Measurements from ENCODE around the gene ENOX2.
A peak's percentile ranks its signal among the peaks of the same experiment; 100 is the strongest.

Gene ENOX2

GRCh38 chrX:130702867-130703707, 199.9 kb downstream of the ENOX2 start:
- peaks cover 21% of the 10 kb centered on the region for H3K4me1 ChIP-seq (ENCODE audit: control insufficient read depth, insufficient read depth, low read length, unreplicated experiment)
- H3K4me3 ChIP-seq (ENCODE audit: low read depth, low read length): no peak overlapping the region
- H3K27me3 ChIP-seq (ENCODE audit: insufficient read depth, low read length): no peaks in the 10 kb centered on the region
- H3K79me2 ChIP-seq (ENCODE audit: control insufficient read depth, insufficient read depth, low read length, unreplicated experiment): no peaks in the 10 kb centered on the region
- no peaks in the 10 kb centered on the region for H3K36me3 ChIP-seq (ENCODE audit: insufficient read depth, low read length)
- H3K27ac ChIP-seq (ENCODE audit: low read depth, low read length): no peak overlapping the region
- H2AFZ ChIP-seq (ENCODE audit: low read length, unreplicated experiment): peak overlapping the region; percentile 85

- peaks cover 21% of the 10 kb centered on the region for H3K4me1 ChIP-seq (ENCODE audit: control insufficient read depth, insufficient read depth, low read length, unreplicated experiment)
- H3K4me3 ChIP-seq (ENCODE audit: low read depth, low read length): no peak overlapping the region
- no peak overlapping the region for H3K27ac ChIP-seq (ENCODE audit: low read depth, low read length)
- H2AFZ ChIP-seq (ENCODE audit: low read length, unreplicated experiment): no peak overlapping the region
- H3K27me3 ChIP-seq (ENCODE audit: insufficient read depth, low read length): no peaks in the 10 kb centered on the region
- H3K79me2 ChIP-seq (ENCODE audit: control insufficient read depth, insufficient read depth, low read length, unreplicated experiment): no peaks in the 10 kb centered on the region
- H3K36me3 ChIP-seq (ENCODE audit: insufficient read depth, low read length): no peaks in the 10 kb centered on the region
These were observed 202.4 kb downstream of the ENOX2 start for GRCh38 chrX:130700629-130701028.

GRCh38 chrX:130699618-130700017, 203.4 kb downstream of the ENOX2 start:
- Histone ChIP-seq H3K79me2 (ENCODE audit: control insufficient read depth, insufficient read depth, low read length, unreplicated experiment) (no peaks in the 10 kb centered on the region), H3K27ac (ENCODE audit: low read depth, low read length) (no peak overlapping the region), H2AFZ (ENCODE audit: low read length, unreplicated experiment) (no peak overlapping the region), H3K4me3 (ENCODE audit: low read depth, low read length) (no peak overlapping the region), H3K36me3 (ENCODE audit: insufficient read depth, low read length) (no peaks in the 10 kb centered on the region), H3K27me3 (ENCODE audit: insufficient read depth, low read length) (no peaks in the 10 kb centered on the region), H3K4me1 (ENCODE audit: control insufficient read depth, insufficient read depth, low read length, unreplicated experiment) (peaks cover 16% of the 10 kb centered on the region)

- H3K4me3 ChIP-seq (ENCODE audit: low read depth, low read length): no peak overlapping the region
- H3K27ac ChIP-seq (ENCODE audit: low read depth, low read length): no peak overlapping the region
- H3K27me3 ChIP-seq (ENCODE audit: insufficient read depth, low read length): no peaks in the 10 kb centered on the region
- H3K4me1 ChIP-seq (ENCODE audit: control insufficient read depth, insufficient read depth, low read length, unreplicated experiment): no peaks in the 10 kb centered on the region
- no peak overlapping the region for H2AFZ ChIP-seq (ENCODE audit: low read length, unreplicated experiment)
- H3K79me2 ChIP-seq (ENCODE audit: control insufficient read depth, insufficient read depth, low read length, unreplicated experiment): no peaks in the 10 kb centered on the region
- H3K36me3 ChIP-seq (ENCODE audit: insufficient read depth, low read length): no peaks in the 10 kb centered on the region
These were observed 206.5 kb downstream of the ENOX2 start for GRCh38 chrX:130696542-130696941.

- no peak overlapping the region for H2AFZ ChIP-seq (ENCODE audit: low read length, unreplicated experiment)
- H3K4me1 ChIP-seq (ENCODE audit: control insufficient read depth, insufficient read depth, low read length, unreplicated experiment): no peaks in the 10 kb centered on the region
- no peaks in the 10 kb centered on the region for H3K36me3 ChIP-seq (ENCODE audit: insufficient read depth, low read length)
- no peak overlapping the region for H3K4me3 ChIP-seq (ENCODE audit: low read depth, low read length)
- H3K79me2 ChIP-seq (ENCODE audit: control insufficient read depth, insufficient read depth, low read length, unreplicated experiment): no peaks in the 10 kb centered on the region
- H3K27me3 ChIP-seq (ENCODE audit: insufficient read depth, low read length): no peaks in the 10 kb centered on the region
- no peak overlapping the region for H3K27ac ChIP-seq (ENCODE audit: low read depth, low read length)
These were observed 207.1 kb downstream of the ENOX2 start for GRCh38 chrX:130695931-130696330.

GRCh38 chrX:130694983-130695382, 208.0 kb downstream of the ENOX2 start:
- Histone ChIP-seq H2AFZ (ENCODE audit: low read length, unreplicated experiment) (no peak overlapping the region), H3K4me1 (ENCODE audit: control insufficient read depth, insufficient read depth, low read length, unreplicated experiment) (no peaks in the 10 kb centered on the region), H3K4me3 (ENCODE audit: low read depth, low read length) (no peak overlapping the region), H3K36me3 (ENCODE audit: insufficient read depth, low read length) (no peaks in the 10 kb centered on the region), H3K79me2 (ENCODE audit: control insufficient read depth, insufficient read depth, low read length, unreplicated experiment) (no peaks in the 10 kb centered on the region), H3K27me3 (ENCODE audit: insufficient read depth, low read length) (no peaks in the 10 kb centered on the region), H3K27ac (ENCODE audit: low read depth, low read length) (no peak overlapping the region)

- H3K79me2 ChIP-seq (ENCODE audit: control insufficient read depth, insufficient read depth, low read length, unreplicated experiment): no peaks in the 10 kb centered on the region
- no peaks in the 10 kb centered on the region for H3K4me1 ChIP-seq (ENCODE audit: control insufficient read depth, insufficient read depth, low read length, unreplicated experiment)
- no peak overlapping the region for H2AFZ ChIP-seq (ENCODE audit: low read length, unreplicated experiment)
- H3K36me3 ChIP-seq (ENCODE audit: insufficient read depth, low read length): no peaks in the 10 kb centered on the region
- no peak overlapping the region for H3K27ac ChIP-seq (ENCODE audit: low read depth, low read length)
- no peaks in the 10 kb centered on the region for H3K27me3 ChIP-seq (ENCODE audit: insufficient read depth, low read length)
- no peak overlapping the region for H3K4me3 ChIP-seq (ENCODE audit: low read depth, low read length)
These were observed 211.4 kb downstream of the ENOX2 start for GRCh38 chrX:130691576-130691975.

GRCh38 chrX:130688360-130688759, 214.6 kb downstream of the ENOX2 start:
- Histone ChIP-seq H3K27me3 (ENCODE audit: insufficient read depth, low read length) (no peaks in the 10 kb centered on the region), H2AFZ (ENCODE audit: low read length, unreplicated experiment) (no peak overlapping the region)

GRCh38 chrX:130682990-130683389, 220.0 kb downstream of the ENOX2 start:
- Histone ChIP-seq H3K36me3 (ENCODE audit: insufficient read depth, low read length) (no peaks in the 10 kb centered on the region), H3K4me3 (ENCODE audit: low read depth, low read length) (no peak overlapping the region), H2AFZ (ENCODE audit: low read length, unreplicated experiment) (no peak overlapping the region), H3K4me1 (ENCODE audit: control insufficient read depth, insufficient read depth, low read length, unreplicated experiment) (peaks cover 20% of the 10 kb centered on the region), H3K27ac (ENCODE audit: low read depth, low read length) (peak overlapping the region; percentile 53), H3K79me2 (ENCODE audit: control insufficient read depth, insufficient read depth, low read length, unreplicated experiment) (no peaks in the 10 kb centered on the region), H3K27me3 (ENCODE audit: insufficient read depth, low read length) (no peaks in the 10 kb centered on the region)

More at GRCh38 chrX:130688360-130688759, 214.6 kb downstream of the ENOX2 start:
- no peak overlapping the region for H3K4me3 ChIP-seq (ENCODE audit: low read depth, low read length)
- no peak overlapping the region for H3K27ac ChIP-seq (ENCODE audit: low read depth, low read length)
- H3K79me2 ChIP-seq (ENCODE audit: control insufficient read depth, insufficient read depth, low read length, unreplicated experiment): no peaks in the 10 kb centered on the region
- H3K4me1 ChIP-seq (ENCODE audit: control insufficient read depth, insufficient read depth, low read length, unreplicated experiment): peaks cover under 1% of the 10 kb centered on the region
- H3K36me3 ChIP-seq (ENCODE audit: insufficient read depth, low read length): no peaks in the 10 kb centered on the region

GRCh38 chrX:130680164-130681035, 222.6 kb downstream of the ENOX2 start:
- Histone ChIP-seq H3K27ac (ENCODE audit: low read depth, low read length) (peak overlapping the region; percentile 29; the same call in 1 of the 2 replicates), H3K4me1 (ENCODE audit: control insufficient read depth, insufficient read depth, low read length, unreplicated experiment) (peaks cover 20% of the 10 kb centered on the region), H3K27me3 (ENCODE audit: insufficient read depth, low read length) (no peaks in the 10 kb centered on the region), H3K36me3 (ENCODE audit: insufficient read depth, low read length) (no peaks in the 10 kb centered on the region), H3K79me2 (ENCODE audit: control insufficient read depth, insufficient read depth, low read length, unreplicated experiment) (no peaks in the 10 kb centered on the region), H2AFZ (ENCODE audit: low read length, unreplicated experiment) (no peak overlapping the region), H3K4me3 (ENCODE audit: low read depth, low read length) (no peak overlapping the region)
